NCI-H2107 treated with DMSO at 0.1 percent for 48 hours (cell line): ENCODE measurements around the gene FAS.
A peak's percentile ranks its signal among the peaks of the same experiment; 100 is the strongest.
"Not testable (repeated sequence)": the region's sequence is repeated elsewhere in the genome, so short reads cannot be mapped to it uniquely, and the experiment has no call there.

Source experiments
- DNase-seq: peaks from one replicate; lab custom pipeline; 2025; ENCODE audit not compliant: unreplicated experiment; lab: John Stamatoyannopoulos, UW

Gene FAS

GRCh38 chr10:88992921-88993524 is 2.4 kb downstream of the FAS start:
- no peak for DNase-seq

DNA sequence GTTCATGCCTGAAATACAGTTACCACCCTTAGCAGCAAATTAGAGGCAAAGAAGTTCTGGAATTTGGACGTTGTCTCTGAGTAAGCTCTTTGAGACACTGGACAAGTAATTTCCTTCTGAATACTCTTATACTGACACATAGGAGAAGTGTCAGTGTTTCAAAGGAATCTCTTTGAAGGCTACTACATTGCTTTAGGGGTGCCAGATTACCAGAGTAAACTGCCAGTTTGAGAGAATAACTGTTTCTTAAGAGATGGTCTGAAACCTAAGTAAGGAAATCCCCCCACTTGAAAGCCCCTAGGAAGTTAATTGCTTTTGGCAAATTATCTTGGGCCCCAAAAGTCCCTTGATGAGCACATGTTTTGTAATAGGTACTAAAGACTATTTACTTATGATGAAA is 3.4 kb downstream of the FAS start:
- DNase-seq, result no peak

- DNase-seq, result no peak
Measured at GRCh38 chr10:88995156-88995876, 4.7 kb downstream of the FAS start.

DNA sequence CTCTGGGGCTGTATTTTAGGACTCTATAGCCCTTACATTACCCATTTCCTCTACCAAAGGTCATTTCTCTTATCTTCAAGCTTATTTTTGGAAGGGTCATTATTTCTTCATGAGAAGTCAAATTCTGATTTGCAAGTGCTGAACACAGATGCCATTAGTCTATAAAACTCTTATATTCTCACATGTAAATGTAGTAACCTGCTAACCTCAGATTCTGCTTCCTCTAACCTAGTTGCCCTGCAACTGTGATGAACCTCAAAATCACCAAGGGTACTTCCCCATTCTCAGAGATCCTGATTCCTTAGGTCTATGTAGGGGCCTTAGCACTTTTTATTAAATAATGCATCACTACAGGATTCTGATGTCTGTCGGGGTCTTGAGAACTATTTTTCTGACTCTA is 6.3 kb downstream of the FAS start:
- DNase-seq, result no peak

DNA sequence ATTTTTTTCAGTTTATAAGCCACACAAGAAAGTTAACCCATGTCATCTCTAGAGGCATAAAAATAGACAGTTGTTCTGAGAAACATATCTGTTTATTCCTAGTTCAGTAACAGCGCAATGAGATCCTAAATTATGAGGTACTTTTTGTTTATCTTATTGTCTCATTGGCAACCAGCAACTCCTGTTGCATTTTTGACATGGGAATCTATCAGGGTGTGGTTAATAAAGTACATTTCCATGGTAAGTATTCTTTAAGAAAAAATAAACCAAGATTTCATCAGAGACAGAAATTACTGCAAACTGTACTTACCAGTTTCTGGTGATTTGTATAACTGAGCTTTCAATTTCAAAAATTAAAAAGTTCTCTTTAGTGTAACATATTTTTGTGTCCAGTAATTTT is 9.0 kb downstream of the FAS start:
- DNase-seq, result no peak

GRCh38 chr10:89001024-89001728 is 10.6 kb downstream of the FAS start:
- no peak for DNase-seq

- DNase-seq, result no peak
Measured at GRCh38 chr10:89001729-89002072, 11.1 kb downstream of the FAS start.

- no peak for DNase-seq
Measured at GRCh38 chr10:89002226-89002978, 11.8 kb downstream of the FAS start.

GRCh38 chr10:89003344-89003743 is 12.7 kb downstream of the FAS start:
- DNase-seq, result no peak

DNA sequence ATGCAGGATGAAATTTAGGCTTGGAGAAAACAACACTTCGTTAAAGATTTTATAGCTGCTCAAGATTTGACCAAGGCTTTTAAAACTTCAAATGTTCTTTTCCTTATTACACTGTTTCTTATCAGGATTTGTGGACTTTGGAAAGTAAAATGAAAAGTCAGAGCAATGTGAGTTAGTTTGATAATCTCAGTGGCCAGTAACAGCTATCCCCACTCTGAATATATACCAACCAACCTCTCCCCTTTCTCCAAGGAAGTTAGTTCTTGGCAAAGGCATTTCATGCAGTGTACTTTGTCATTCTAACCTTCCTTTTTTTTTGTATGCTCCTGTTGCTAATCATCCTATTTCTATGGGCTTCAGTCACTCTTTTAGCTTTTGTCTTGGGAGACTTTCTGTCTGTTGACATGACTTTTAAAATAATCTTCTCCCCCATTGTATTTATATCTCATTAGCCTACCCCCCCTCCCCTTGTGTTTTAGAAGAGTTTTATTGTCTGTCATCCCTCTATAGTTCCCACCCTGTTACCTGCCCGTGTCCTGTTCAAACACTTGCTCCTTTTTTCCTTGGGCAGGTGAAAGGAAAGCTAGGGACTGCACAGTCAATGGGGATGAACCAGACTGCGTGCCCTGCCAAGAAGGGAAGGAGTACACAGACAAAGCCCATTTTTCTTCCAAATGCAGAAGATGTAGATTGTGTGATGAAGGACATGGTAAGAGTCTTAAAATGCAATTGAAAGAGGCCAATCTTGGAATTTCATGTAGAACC is 16.7 kb downstream of the FAS start:
- no peak for DNase-seq

DNA sequence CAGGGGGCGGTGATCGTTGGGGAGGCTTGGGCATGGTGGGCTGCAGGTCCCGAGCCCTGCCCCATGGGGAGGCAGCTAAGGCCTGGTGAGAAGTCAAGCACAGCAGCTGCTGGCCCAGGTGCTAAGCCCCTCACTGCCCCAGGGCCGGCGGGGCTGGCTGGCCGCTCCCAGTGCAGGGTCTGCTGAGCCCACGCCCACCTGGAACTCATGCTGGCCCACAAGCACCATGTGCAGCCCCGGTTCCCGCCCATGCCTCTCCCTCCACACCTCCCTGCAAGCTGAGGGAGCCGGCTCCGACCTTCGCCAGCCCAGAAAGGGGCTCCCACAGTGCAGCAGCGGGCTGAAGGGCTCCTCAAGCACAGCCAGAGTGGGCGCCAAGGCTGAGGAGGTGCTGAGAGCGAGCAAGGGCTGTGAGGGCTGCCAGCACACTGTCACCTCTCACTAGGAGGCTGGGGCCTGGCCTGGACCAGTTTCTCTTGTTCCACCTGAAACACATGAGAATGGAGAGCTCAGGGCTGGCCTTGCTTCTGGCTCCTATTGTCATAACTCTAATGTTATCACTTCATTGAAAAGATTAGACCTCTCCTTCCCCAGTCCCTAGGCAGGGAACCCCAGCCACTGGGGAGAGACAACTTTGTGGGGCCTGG is 28.2 kb downstream of the FAS start:
- not testable (repeated sequence) for DNase-seq

DNA sequence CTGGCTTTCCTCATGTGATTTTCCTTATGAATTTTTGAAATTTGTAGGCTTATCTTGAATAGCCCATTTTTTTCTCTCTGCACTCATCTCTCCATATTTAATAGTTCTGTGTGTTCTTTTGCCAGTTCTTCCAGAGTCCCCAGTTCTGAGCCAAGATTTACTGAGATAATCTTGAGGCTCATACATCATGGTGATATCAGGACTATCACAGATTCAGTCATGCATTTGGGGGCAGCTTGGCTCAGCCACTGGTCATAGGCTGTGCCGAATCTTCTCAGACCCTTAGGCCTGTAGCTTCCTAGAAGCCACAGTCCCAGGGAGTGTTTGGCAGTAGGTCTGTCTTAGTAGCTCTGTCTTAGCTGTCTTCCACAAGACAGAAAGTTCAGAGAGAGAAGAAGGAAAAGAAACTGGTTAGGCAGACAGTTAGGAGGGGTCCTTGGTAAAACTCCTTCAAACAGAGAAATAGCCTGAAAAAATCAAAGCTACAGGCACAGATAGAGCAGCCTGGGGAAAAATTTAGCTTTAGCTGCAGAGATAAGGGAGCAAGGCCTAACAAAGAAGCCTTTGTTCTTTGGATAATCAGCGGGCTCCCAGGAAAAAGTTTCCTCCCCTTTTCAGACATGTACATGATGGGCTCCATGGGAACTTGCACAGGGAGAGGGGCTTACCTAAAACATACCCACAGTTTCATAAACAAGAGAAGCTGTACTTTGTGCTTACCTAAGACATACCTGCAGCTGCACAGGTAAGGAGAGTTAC is 29.1 kb downstream of the FAS start:
- no peak for DNase-seq

DNA sequence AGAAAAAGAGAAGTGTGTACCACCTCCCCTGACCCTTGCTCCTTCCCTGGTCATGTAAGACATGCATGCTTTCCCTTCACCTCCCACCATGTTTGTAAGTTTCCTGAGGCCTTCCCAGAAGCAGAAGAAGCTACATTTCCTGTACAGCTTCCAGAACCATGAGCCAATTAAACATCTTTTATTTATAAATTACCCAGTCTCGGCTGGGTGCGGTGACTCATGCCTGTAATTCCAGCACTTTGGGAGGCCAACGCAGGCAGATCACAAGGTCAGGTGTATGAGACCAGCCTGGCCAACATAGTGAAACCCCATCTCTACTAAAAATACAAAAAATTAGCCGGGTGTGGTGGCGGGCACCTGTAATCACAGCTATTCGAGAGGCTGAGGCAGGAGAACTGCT is 30.9 kb downstream of the FAS start:
- not testable (repeated sequence) for DNase-seq

- no peak for DNase-seq
Measured at GRCh38 chr10:89022734-89023133, 32.1 kb downstream of the FAS start.

DNA sequence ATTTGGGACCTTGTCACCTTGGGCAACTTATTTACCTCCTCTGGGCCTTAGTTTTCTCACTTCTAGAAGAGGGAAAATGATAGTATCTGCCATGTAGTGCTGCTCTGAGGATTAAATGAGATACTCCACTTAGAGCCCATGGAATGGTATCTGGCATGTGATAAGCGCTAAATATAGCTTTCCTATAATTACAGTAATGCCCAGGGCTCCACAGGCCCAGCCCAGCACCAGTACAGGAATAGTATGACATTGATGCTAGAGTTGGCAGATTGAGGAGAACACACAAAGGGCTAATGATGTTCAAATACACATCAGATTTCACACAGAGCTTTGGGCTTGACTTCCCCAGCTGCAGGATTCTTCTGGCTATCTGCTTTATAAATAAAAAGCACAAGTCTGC is 34.9 kb downstream of the FAS start:
- no peak for DNase-seq

DNA sequence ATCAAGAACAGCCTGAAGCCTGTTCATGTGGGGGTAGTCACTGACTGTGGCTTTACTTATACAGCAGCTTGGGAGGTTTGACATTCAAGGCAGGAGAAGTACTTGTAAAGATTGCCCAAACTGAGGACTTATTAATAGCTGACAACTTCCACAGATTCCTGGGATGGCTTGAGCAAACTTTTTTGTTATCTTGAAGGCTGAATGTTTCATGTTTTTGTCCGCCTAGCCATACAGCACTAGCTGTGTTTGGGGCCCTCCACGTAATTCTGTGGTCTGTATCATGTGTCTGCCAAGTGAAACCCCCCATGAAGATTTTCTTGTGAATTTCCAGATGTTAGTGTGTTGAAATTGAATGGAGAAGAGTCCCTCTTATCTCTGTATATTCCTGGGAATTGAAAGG is 38.6 kb downstream of the FAS start:
- no peak for DNase-seq

DNA sequence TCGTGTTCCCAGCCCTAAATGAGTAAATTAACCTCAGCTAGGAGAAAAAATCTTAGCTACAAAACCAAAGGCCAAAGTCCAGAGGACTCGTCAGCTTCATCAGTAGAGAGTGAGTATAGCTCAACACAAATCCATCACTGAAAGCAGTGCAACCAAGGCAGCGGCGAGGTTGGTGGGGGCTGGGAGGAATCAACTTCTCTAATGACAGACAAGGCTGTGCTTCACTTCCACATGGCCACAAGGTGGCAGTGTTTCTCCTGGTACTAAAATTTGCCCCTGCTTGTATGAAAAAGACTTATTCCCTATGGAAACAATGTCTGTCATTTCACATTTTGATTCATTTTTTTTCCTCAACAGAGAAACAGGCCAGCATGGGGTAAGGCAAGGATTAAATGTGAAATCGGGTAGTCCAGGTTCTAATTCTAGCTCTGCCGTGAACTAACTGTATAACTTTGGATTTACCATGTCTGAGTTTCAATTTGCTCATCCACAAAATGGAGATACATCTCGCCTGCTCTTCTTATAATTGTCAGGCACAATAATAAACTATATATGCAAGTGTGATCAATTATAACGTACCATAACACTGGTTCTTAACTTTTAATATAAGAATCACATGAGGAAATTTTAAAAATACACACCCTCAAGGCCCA is 39.3 kb downstream of the FAS start:
- DNase-seq, result peak; percentile 32

GRCh38 chr10:89030791-89031190 is 40.2 kb downstream of the FAS start:
- no peak for DNase-seq

DNA sequence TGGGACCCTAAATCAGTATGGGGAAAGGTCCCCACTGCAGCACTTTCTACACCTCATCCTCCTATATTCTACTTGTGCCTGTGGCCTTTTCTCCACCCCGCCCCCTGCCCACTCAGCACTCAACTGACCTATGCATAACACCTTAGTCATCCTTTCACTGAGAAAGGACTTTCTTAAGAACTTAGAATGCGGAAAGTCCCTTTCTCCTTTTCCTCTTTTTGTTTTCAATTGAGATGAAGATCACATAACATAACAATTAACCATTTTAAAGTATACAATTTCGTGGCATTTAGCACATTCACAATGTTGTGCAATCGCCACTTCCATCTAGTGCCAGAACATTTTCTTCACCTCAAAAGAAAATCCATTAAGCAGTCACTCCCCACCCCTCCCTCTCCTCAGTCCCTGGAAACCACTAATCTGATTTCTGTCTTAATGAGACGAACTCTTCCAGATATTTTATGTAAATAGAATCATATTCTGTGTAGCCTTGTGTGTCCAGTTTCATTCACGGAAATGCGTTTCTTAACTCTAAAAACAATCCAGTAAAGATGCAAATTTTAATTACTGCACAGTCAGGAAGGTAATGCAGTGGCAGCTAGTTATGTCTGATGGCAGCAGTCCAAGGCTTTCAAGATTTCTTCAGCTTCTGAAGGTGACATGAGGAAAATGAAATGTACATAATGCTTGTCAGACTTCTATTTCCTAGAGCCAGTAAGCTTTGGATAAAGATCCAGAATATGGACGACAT is 41.7 kb downstream of the FAS start:
- no peak for DNase-seq
